GM21717 (cell line): ENCODE data around the gene FLT1.

ENCODE experiments used
- ATAC-seq: cut with Tn5 transposase; IDR thresholded peaks from one replicate; pipeline ENCODE4 v1.9.1; 2021; ENCODE audit warnings: mild to moderate bottlenecking, moderate library complexity; ENCODE audit not compliant: unreplicated experiment

The FLT1 gene

GRCh38 chr13:28494778-28495537 is at the start of gene FLT1:
FLT1 (minus strand) TSS chr13:28495128; CDS start chr13:28494843, 285 bp downstream.
- no peak for ATAC-seq

GRCh38 chr13:28544026-28544425 is 49.1 kb upstream of the FLT1 start:
- ATAC-seq: no peak

GRCh38 chr13:28542804-28543203 is 47.9 kb upstream of the FLT1 start:
- no peak for ATAC-seq

- no peak for ATAC-seq
Observed at GRCh38 chr13:28541966-28542365, 47.0 kb upstream of the FLT1 start.

- peak; percentile 59 for ATAC-seq
Observed at GRCh38 chr13:28540612-28541011, 45.7 kb upstream of the FLT1 start.

- ATAC-seq: no peak
Observed at GRCh38 chr13:28539625-28540286, 44.8 kb upstream of the FLT1 start.

GRCh38 chr13:28538932-28539331 is 44.0 kb upstream of the FLT1 start:
- ATAC-seq: no peak

GRCh38 chr13:28537171-28537570 is 42.2 kb upstream of the FLT1 start:
- no peak for ATAC-seq

- ATAC-seq: no peak
Observed at GRCh38 chr13:28536371-28536770, 41.4 kb upstream of the FLT1 start.

GRCh38 chr13:28535734-28536133 is 40.8 kb upstream of the FLT1 start:
- ATAC-seq: no peak

- no peak for ATAC-seq
Observed at GRCh38 chr13:28534801-28535200, 39.9 kb upstream of the FLT1 start.

GRCh38 chr13:28534210-28534609 is 39.3 kb upstream of the FLT1 start:
- ATAC-seq: no peak

- no peak for ATAC-seq
Observed at GRCh38 chr13:28533441-28534166, 38.7 kb upstream of the FLT1 start.

GRCh38 chr13:28533125-28533436 is 38.2 kb upstream of the FLT1 start:
- ATAC-seq: no peak

- ATAC-seq: no peak
Observed at GRCh38 chr13:28532388-28533124, 37.6 kb upstream of the FLT1 start.

GRCh38 chr13:28531845-28532387 is 37.0 kb upstream of the FLT1 start:
- no peak for ATAC-seq

GRCh38 chr13:28531077-28531844 is 36.3 kb upstream of the FLT1 start:
- no peak for ATAC-seq

- no peak for ATAC-seq
Observed at GRCh38 chr13:28530729-28531076, 35.8 kb upstream of the FLT1 start.

GRCh38 chr13:28529836-28530235 is 34.9 kb upstream of the FLT1 start:
- ATAC-seq: no peak

GRCh38 chr13:28528848-28529247 is 33.9 kb upstream of the FLT1 start:
- no peak for ATAC-seq
